Sciatic nerve (tissue), 2 donors: Measurements from ENCODE around the gene ZNF165. TPM values are rescaled to one million over a fixed set of nuclear protein-coding genes. Genes with fewer than 3 reads are reported as not detected.
A peak's percentile ranks its signal among the peaks of the same experiment; 100 is the strongest.
"Not testable (repeated sequence)": the region's sequence is repeated elsewhere in the genome, so short reads cannot be mapped to it uniquely, and the experiment has no call there.

ENCODE experiments used
- ATAC-seq: fragments of 200-7000 bp; cut with Tn5 transposase; one replicate; pipeline ENCODE4 v1.9.1; 2020; ENCODE audit warnings: mild to moderate bottlenecking, moderate library complexity
- DNase-seq: peaks from one replicate; pipeline ENCODE4 v3.0.0-alpha.2; 2020; ENCODE audit warnings: low spot score
- intact Hi-C: fragments of 100-400 bp; cut with DNase I; formaldehyde crosslinking; loops from one replicate; pipeline ENCODE4 v1.14.2; 2022
- total RNA-seq: library from RNA; stranded (reverse); fragmentation: NEBNext Ultra II Directional; extraction: Animal tissue kit (Norgen Biotek cat#: 25700); gene quantifications from one replicate; pipeline ENCODE4 v1.2.1, GENCODE V29; 2021
- donor health status: DM: no; HTN: no; CAD: no.
- donor health status: DM: no; HTN: no; CAD: no.

ZNF165 gene
- total RNA-seq, 1 donor from 2014 or later, result 1.2 TPM

- ATAC-seq, result no peak
- intact Hi-C loops, result no loop called here
- DNase-seq, result no peak
These were observed 37.1 kb downstream of the ZNF165 start for GRCh38 chr6:28117386-28118050.

GRCh38 chr6:28118217-28118616, 37.8 kb downstream of the ZNF165 start:
- intact Hi-C loops, result no loop called here
- no peak for ATAC-seq

GRCh38 chr6:28121876-28122275, 41.5 kb downstream of the ZNF165 start:
- intact Hi-C loops, result no loop called here
- DNase-seq, result no peak
- ATAC-seq, result no peak

More at GRCh38 chr6:28118217-28118616, 37.8 kb downstream of the ZNF165 start:
- no peak for DNase-seq

- DNase-seq, intact Hi-C loops, ATAC-seq: not testable (repeated sequence)
These were observed 41.9 kb downstream of the ZNF165 start for GRCh38 chr6:28122283-28122682.

GRCh38 chr6:28124350-28124970, 44.1 kb downstream of the ZNF165 start, which contains the start of gene ZSCAN16:
Gene ZSCAN16 (plus strand): TSS chr6:28124609. CDS start chr6:28125444, 835 bp downstream.
- ATAC-seq, result peak; percentile 99
- intact Hi-C loops, result no loop called here
- DNase-seq, result peak; percentile 85

GRCh38 chr6:28124971-28125353, 44.6 kb downstream of the ZNF165 start:
- intact Hi-C loops, result no loop called here
- ATAC-seq, result no peak
- no peak for DNase-seq

- no peak for DNase-seq
- ATAC-seq, result no peak
- intact Hi-C loops, result no loop called here
These were observed 45.0 kb downstream of the ZNF165 start for GRCh38 chr6:28125401-28125800.

- ATAC-seq (no peak), DNase-seq (no peak)
- intact Hi-C loops, result no loop called here
These were observed 53.6 kb downstream of the ZNF165 start for GRCh38 chr6:28134015-28134414.

GRCh38 chr6:28134716-28135115, 54.3 kb downstream of the ZNF165 start:
- intact Hi-C loops, result no loop called here
- DNase-seq (no peak), ATAC-seq (no peak)

GRCh38 chr6:28135393-28135792, 55.0 kb downstream of the ZNF165 start:
- no peak for DNase-seq
- intact Hi-C loops, result no loop called here
- no peak for ATAC-seq

GRCh38 chr6:28136585-28137504, 56.5 kb downstream of the ZNF165 start:
- ATAC-seq, result peak; percentile 96
- intact Hi-C loops, result no loop called here
- peak; percentile 92 for DNase-seq

GRCh38 chr6:28137505-28137981, 57.2 kb downstream of the ZNF165 start:
- intact Hi-C loops, result no loop called here
- DNase-seq (no peak), ATAC-seq (peak; percentile 2)

Other genes starting within 250 kb of the ZNF165 start
- not detected for gene OR2B2, start 168.2 kb upstream of the ZNF165 start, total RNA-seq
- not detected for gene OR2B6, start 123.3 kb upstream of the ZNF165 start, total RNA-seq
- gene ZSCAN16, start 44.0 kb downstream of the ZNF165 start, total RNA-seq, result 4.1 TPM
- 31.9 TPM for gene ZKSCAN8, start 61.3 kb downstream of the ZNF165 start, total RNA-seq
- gene ZSCAN9, start 144.7 kb downstream of the ZNF165 start, total RNA-seq, result 17.3 TPM
- 5.4 TPM for gene ZKSCAN4, start 171.7 kb downstream of the ZNF165 start, total RNA-seq
- 2.9 TPM for gene NKAPL, start 178.7 kb downstream of the ZNF165 start, total RNA-seq
- gene ZSCAN26, start 186.6 kb downstream of the ZNF165 start, total RNA-seq, result 19.3 TPM
- gene PGBD1, start 201.0 kb downstream of the ZNF165 start, total RNA-seq, result 4.9 TPM